Measurements from ENCODE around the gene CEP295NL. TPM values are rescaled to one million over a fixed set of nuclear protein-coding genes. Genes with fewer than 3 reads are reported as not detected.

Gene CEP295NL, protein sequence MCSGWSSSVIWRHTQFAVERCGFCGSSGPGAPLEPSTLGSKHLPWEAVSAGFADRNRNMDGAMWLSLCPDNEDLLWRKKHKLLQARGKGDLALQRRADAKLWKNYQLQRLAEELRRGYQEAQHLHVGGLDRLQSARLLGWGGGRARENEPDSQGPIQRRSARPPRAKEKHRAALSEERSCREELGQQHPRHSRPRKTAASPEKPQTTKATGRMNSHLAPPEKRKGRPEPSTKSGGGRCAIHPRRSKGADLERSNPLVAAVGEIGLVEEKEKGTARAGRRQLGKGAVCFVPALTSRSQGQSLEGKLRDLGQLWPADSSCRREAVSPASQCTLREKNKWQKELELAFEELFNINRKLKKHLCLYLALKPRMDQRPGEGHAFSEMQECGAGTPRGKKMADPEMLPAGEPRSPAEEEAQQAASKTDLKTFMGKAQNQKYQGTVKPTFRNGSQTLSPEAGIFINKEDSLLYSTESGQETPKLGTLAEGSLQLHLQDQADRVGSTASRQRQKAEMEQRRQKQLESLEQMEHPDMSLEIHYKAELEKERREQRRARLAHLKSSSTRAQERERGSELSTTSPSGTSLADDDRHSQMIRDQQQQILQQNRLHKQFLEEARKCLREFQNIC
- 7.3 and 9.2 TPM in 2 replicates for total RNA-seq
- long read RNA-seq, partial matches to known transcripts = 0 of 1 reads
- long read RNA-seq, other reads (novel, unspliced or antisense) = 1 of 1 reads

DNA sequence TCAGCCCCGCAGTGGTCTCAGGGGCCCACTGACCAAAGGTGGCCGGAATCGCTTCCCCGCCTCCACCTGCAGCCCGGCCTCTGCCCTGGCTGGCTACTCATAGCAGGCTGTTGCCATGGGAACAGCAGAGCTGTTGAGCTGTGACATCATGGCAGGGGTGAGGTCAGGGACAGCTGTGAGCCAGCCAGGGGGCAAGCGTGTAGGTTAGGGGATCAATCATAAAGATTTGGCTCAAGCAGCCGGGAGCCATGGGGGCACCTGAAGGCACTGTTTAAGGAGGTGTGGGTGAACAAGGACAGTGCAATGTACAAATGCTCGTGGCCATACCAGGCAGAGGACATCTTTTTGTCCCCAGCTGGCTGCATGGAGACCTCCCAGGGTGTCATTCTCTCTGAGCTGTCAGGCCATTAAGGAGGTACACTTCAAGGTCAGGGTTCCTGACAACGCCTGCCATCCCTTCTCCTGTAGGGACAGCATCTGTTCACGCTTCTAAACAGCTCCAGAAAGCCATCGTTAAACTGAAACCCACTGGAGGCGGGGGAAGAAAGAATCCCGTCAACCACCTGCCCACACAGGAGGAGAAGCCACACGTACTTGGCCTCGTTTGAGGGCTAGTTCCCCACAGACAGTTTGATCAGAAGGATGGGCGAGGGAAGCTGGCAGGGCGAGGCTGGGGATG, at the start of gene CEP295NL:
Gene CEP295NL (minus strand): TSS at position 101 of the 679 bp plus-strand sequence. CDS start 1,373 bp downstream, outside the sequence.
- no peak for DNase-seq (ENCODE audit: extremely low spot score, unreplicated experiment)
- H3K27me3 Mint-ChIP-seq (ENCODE audit: unreplicated experiment) = no peaks in the 10 kb centered on the region
- H3K4me3 Mint-ChIP-seq (ENCODE audit: unreplicated experiment) = no peak within 1 kb of the TSS
- TF ChIP-seq, protein P1, sequence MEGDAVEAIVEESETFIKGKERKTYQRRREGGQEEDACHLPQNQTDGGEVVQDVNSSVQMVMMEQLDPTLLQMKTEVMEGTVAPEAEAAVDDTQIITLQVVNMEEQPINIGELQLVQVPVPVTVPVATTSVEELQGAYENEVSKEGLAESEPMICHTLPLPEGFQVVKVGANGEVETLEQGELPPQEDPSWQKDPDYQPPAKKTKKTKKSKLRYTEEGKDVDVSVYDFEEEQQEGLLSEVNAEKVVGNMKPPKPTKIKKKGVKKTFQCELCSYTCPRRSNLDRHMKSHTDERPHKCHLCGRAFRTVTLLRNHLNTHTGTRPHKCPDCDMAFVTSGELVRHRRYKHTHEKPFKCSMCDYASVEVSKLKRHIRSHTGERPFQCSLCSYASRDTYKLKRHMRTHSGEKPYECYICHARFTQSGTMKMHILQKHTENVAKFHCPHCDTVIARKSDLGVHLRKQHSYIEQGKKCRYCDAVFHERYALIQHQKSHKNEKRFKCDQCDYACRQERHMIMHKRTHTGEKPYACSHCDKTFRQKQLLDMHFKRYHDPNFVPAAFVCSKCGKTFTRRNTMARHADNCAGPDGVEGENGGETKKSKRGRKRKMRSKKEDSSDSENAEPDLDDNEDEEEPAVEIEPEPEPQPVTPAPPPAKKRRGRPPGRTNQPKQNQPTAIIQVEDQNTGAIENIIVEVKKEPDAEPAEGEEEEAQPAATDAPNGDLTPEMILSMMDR (IDR thresholded peaks at IDR 0.05) = no peak
- H3K36me3 Mint-ChIP-seq (ENCODE audit: unreplicated experiment) = peaks cover 13% of the 10 kb centered on the region
- H3K4me1 Mint-ChIP-seq (ENCODE audit: unreplicated experiment) = peaks cover 48% of the 10 kb centered on the region
- peak within 1 kb of the TSS; percentile 47 for H3K27ac Mint-ChIP-seq (ENCODE audit: unreplicated experiment)
- H3K9me3 Mint-ChIP-seq (ENCODE audit: unreplicated experiment) = no peaks in the 10 kb centered on the region

DNA sequence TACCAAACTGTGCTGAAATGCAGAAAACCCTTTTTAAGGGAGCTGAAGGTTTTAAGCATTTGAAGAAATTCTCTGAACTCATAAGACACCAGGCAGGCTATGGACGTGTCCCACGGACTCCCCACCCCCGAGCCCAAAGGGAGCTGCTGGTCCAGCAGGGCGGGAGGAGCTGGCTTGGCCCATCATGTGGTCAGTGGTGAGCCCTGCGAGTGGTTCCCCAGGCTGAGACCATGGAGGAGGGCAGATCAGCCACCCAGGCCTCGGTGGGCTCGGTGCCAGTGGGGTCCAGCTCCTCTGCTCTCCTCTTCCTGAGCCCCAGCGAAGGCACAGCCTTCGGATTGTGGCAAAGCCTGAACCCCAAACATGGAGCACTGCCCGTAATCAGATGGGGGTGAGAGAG, 49.7 kb upstream of the CEP295NL start:
- H3K9me3 Mint-ChIP-seq (ENCODE audit: unreplicated experiment) = no peaks in the 10 kb centered on the region
- H3K27me3 Mint-ChIP-seq (ENCODE audit: unreplicated experiment) = no peaks in the 10 kb centered on the region
- H3K4me1 Mint-ChIP-seq (ENCODE audit: unreplicated experiment) = peaks cover 35% of the 10 kb centered on the region
- no peak for DNase-seq (ENCODE audit: extremely low spot score, unreplicated experiment)
- no peaks in the 10 kb centered on the region for H3K36me3 Mint-ChIP-seq (ENCODE audit: unreplicated experiment)
- TF ChIP-seq, protein P1 (IDR thresholded peaks at IDR 0.05) = no peak
- H3K27ac Mint-ChIP-seq (ENCODE audit: unreplicated experiment) = peak overlapping the region; percentile 93
- no peak overlapping the region for H3K4me3 Mint-ChIP-seq (ENCODE audit: unreplicated experiment)

DNA sequence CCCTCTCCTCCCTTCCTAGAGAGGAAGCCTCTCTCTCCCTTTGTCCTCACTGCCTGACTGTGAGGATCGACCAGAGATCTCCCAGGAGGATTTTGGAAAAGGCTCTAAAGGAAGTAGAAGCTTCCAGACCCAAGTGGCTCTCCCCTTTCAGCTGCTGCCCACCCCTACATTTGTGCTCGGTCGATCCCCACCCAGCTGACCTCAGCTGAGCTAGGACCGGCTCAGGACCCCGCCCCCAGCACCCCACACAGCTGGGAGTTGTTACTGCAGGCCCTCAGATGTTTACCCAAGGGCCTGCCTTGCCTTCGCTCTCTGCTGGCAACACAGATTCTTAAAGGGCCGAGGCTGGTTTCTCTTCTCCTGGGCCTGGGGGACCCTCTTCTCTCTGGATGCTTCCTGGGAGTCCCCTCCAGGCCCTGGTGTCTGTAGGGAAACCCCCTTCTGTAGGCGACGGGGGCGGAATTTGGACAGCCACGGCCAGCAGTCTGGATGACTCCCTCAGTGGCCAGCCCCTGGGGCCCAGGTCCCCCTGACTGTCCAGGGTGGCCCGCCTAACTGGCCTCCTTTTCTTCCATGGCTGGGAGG, 49.1 kb upstream of the CEP295NL start:
- H3K36me3 Mint-ChIP-seq (ENCODE audit: unreplicated experiment) = no peaks in the 10 kb centered on the region
- DNase-seq (ENCODE audit: extremely low spot score, unreplicated experiment) = no peak
- H3K4me3 Mint-ChIP-seq (ENCODE audit: unreplicated experiment) = no peak overlapping the region
- peak overlapping the region; percentile 93 for H3K27ac Mint-ChIP-seq (ENCODE audit: unreplicated experiment)
- peaks cover 33% of the 10 kb centered on the region for H3K4me1 Mint-ChIP-seq (ENCODE audit: unreplicated experiment)
- H3K27me3 Mint-ChIP-seq (ENCODE audit: unreplicated experiment) = no peaks in the 10 kb centered on the region
- TF ChIP-seq, protein P1 (IDR thresholded peaks at IDR 0.05) = no peak
- H3K9me3 Mint-ChIP-seq (ENCODE audit: unreplicated experiment) = no peaks in the 10 kb centered on the region

DNA sequence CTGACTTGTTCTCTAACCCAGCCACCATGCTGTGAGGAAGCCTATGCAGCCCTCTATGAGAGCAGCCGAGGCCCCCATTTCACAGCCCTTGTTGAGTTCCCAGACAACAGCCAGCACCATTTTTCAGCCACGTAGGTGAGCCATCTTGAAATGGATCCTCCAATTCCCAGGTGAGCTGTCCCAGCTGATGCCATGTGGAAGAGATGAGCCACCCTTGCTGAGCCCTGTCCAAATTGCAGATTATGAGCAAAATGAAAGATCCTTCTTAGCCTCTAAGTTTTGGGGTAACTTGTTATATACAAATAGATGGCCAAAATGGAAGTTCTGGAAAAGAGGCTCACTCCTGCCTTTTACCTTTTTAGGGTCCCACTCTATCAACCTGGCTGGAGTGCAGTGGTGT, 47.9 kb upstream of the CEP295NL start:
- Mint-ChIP-seq H3K27me3 (ENCODE audit: unreplicated experiment) (no peaks in the 10 kb centered on the region), H3K4me3 (ENCODE audit: unreplicated experiment) (no peak overlapping the region), H3K36me3 (ENCODE audit: unreplicated experiment) (no peaks in the 10 kb centered on the region), H3K4me1 (ENCODE audit: unreplicated experiment) (peaks cover 34% of the 10 kb centered on the region), H3K27ac (ENCODE audit: unreplicated experiment) (no peak overlapping the region), H3K9me3 (ENCODE audit: unreplicated experiment) (no peaks in the 10 kb centered on the region)
- DNase-seq (ENCODE audit: extremely low spot score, unreplicated experiment) = no peak
- TF ChIP-seq, protein P1 (IDR thresholded peaks at IDR 0.05) = no peak

Data from osteocyte (in vitro differentiated cells).